NOMO-1 treated with dmso at 0.1 percent for 144 hours (cell line): Measurements from ENCODE around the gene CFAP100.

Experiments
- DNase-seq: peaks from one replicate; lab custom pipeline; 2025; ENCODE audit not compliant: unreplicated experiment; lab: John Stamatoyannopoulos, UW

Gene CFAP100

GRCh38 chr3:126399351-126399735 is 4.6 kb downstream of the CFAP100 start:
- peak; percentile 59 for DNase-seq

GRCh38 chr3:126399756-126400155 is 5.0 kb downstream of the CFAP100 start:
- no peak for DNase-seq

- DNase-seq = no peak
Measured at GRCh38 chr3:126401611-126402160, 7.0 kb downstream of the CFAP100 start.

- DNase-seq = no peak
Measured at GRCh38 chr3:126402178-126402577, 7.5 kb downstream of the CFAP100 start.

GRCh38 chr3:126402666-126403302 is 8.1 kb downstream of the CFAP100 start:
- no peak for DNase-seq

- DNase-seq = no peak
Measured at GRCh38 chr3:126406389-126407296, 11.9 kb downstream of the CFAP100 start.

- DNase-seq = no peak
Measured at GRCh38 chr3:126407412-126408044, 12.8 kb downstream of the CFAP100 start.

GRCh38 chr3:126408099-126408498 is 13.4 kb downstream of the CFAP100 start:
- no peak for DNase-seq

- DNase-seq = no peak
Measured at GRCh38 chr3:126412841-126413692, 18.4 kb downstream of the CFAP100 start.

GRCh38 chr3:126413693-126414080 is 19.0 kb downstream of the CFAP100 start:
- DNase-seq = no peak

GRCh38 chr3:126414406-126414805 is 19.7 kb downstream of the CFAP100 start:
- DNase-seq = no peak

GRCh38 chr3:126414961-126415660 is 20.4 kb downstream of the CFAP100 start:
- DNase-seq = no peak

GRCh38 chr3:126415661-126416591 is 21.2 kb downstream of the CFAP100 start:
- no peak for DNase-seq

- no peak for DNase-seq
Measured at GRCh38 chr3:126416943-126417342, 22.2 kb downstream of the CFAP100 start.

- no peak for DNase-seq
Measured at GRCh38 chr3:126417515-126417914, 22.8 kb downstream of the CFAP100 start.

- DNase-seq = no peak
Measured at GRCh38 chr3:126417981-126418530, 23.3 kb downstream of the CFAP100 start.

GRCh38 chr3:126418661-126419131 is 24.0 kb downstream of the CFAP100 start:
- no peak for DNase-seq

GRCh38 chr3:126419151-126419703 is 24.5 kb downstream of the CFAP100 start:
- DNase-seq = no peak
